ENCODE data around the gene CDRT15.
"Not testable (repeated sequence)": the region's sequence is repeated elsewhere in the genome, so short reads cannot be mapped to it uniquely, and the experiment has no call there.

GRCh38 chr17:14235047-14235446, 1.6 kb downstream of the CDRT15 start:
- TF ChIP-seq ISL1 (CRISPR knock-in tag; IDR thresholded peaks at IDR 0.05); PATZ1 (CRISPR knock-in tag; IDR thresholded peaks at IDR 0.05; ENCODE audit: borderline replicate concordance); CREB5 (CRISPR knock-in tag; IDR thresholded peaks at IDR 0.05; ENCODE audit: low read depth); TSHZ2 (CRISPR knock-in tag; IDR thresholded peaks at IDR 0.05); CSRNP3 (CRISPR knock-in tag; IDR thresholded peaks at IDR 0.05); GLIS3 (CRISPR knock-in tag; IDR thresholded peaks at IDR 0.05): not testable (repeated sequence)
